Erythroblast (primary cell): ENCODE measurements around the gene ARHGAP24.

ENCODE experiments used
- GATA1 ChIP-seq: IDR thresholded peaks from 2 replicates; pipeline ENCODE4 v1.6.1; 2011; ENCODE audit warnings: low read depth, mild to moderate bottlenecking, control low read depth, low read length, moderate library complexity
- POLR2A ChIP-seq: IDR thresholded peaks from 2 replicates; pipeline ENCODE4 v1.6.1; 2011; ENCODE audit warnings: mild to moderate bottlenecking, low read length

- TF ChIP-seq POLR2A (no peak), GATA1 (no peak)
These were observed 105.0 kb downstream of the ARHGAP24 start for GRCh38 chr4:85579942-85580341.
